HEK293 (cell line): ENCODE data around the gene CPNE8.

ENCODE experiments used
- BCL6B ChIP-seq: fragments of 450-650 bp; formaldehyde crosslinking; IDR thresholded peaks from 2 replicates; pipeline ENCODE4 v1.5.1; 2017; ENCODE audit warnings: missing biosample characterization, missing genetic modification characterization
- CTCF ChIP-seq: fragments of 450-650 bp; formaldehyde crosslinking; IDR thresholded peaks from 2 replicates; pipeline ENCODE4 v1.5.1; 2016; ENCODE audit warnings: missing biosample characterization, missing genetic modification characterization
- WT1 ChIP-seq: fragments of 450-650 bp; formaldehyde crosslinking; IDR thresholded peaks from 2 replicates; pipeline ENCODE4 v1.5.1; 2016; ENCODE audit warnings: missing biosample characterization, missing genetic modification characterization
- ZNF10 ChIP-seq: fragments of 450-650 bp; formaldehyde crosslinking; IDR thresholded peaks from 2 replicates; pipeline ENCODE4 v1.5.1; 2017; ENCODE audit warnings: missing biosample characterization, missing genetic modification characterization
- ZNF792 ChIP-seq: fragments of 450-650 bp; formaldehyde crosslinking; IDR thresholded peaks from 2 replicates; pipeline ENCODE4 v1.5.1; 2016; ENCODE audit warnings: missing biosample characterization, missing genetic modification characterization

- no peak for TF ChIP-seq BCL6B
- no peak for TF ChIP-seq CTCF
- TF ChIP-seq ZNF10 (tag by site-specific recombination), result no peak
- no peak for TF ChIP-seq ZNF792
- TF ChIP-seq WT1 (tag by site-specific recombination), result no peak
Observed at GRCh38 chr12:38911611-38912010, 6.2 kb upstream of the CPNE8 start.
